ENCODE results near the gene C4orf50. TPM values are rescaled to one million over a fixed set of nuclear protein-coding genes. Genes with fewer than 3 reads are reported as not detected.

C4orf50 gene
- total RNA-seq, 1 experiment from 2014 or later, result 0.17 TPM

GRCh38 chr4:5897674-5898073 lies 120.6 kb downstream of the C4orf50 start:
- Histone ChIP-seq H2BK12ac (ENCODE audit: insufficient read length, low read depth, low read length) (no peak overlapping the region), H2AK5ac (ENCODE audit: insufficient read length, low read length) (no peak overlapping the region), H3K27ac (ENCODE audit: insufficient read length, low read depth, low read length) (no peak overlapping the region), H3K23ac (ENCODE audit: insufficient read length, low read depth, low read length) (no peak overlapping the region), H3K23me2 (ENCODE audit: insufficient read length, low read depth, low read length, poor library complexity, severe bottlenecking) (peaks cover 4% of the 10 kb centered on the region), H3K18ac (ENCODE audit: insufficient read length, low read depth, low read length) (no peak overlapping the region), H3K9ac (ENCODE audit: extremely low read depth, insufficient read length, low read length) (no peak overlapping the region), H3K56ac (ENCODE audit: insufficient read length, low read depth, low read length) (no peak overlapping the region), H2BK20ac (ENCODE audit: low read depth, low read length, poor library complexity, severe bottlenecking) (no peak overlapping the region), H3T11ph (ENCODE audit: low read length) (no peak overlapping the region), H4K20me1 (ENCODE audit: control insufficient read depth, insufficient read depth, insufficient read length) (no peaks in the 10 kb centered on the region), H3K4me1 (ENCODE audit: insufficient read depth, low read length) (peaks cover 4% of the 10 kb centered on the region; the same call in 1 of the 2 replicates), H2BK120ac (ENCODE audit: low read depth, low read length, poor library complexity, severe bottlenecking) (no peak overlapping the region), H3K4me2 (ENCODE audit: insufficient read depth, insufficient read length, low read length) (no peak overlapping the region), H3K4ac (ENCODE audit: low read depth, low read length) (no peak overlapping the region), H3K27me3 (ENCODE audit: insufficient read depth, low read length) (peaks cover 6% of the 10 kb centered on the region; the same call in 1 of the 2 replicates), H4K91ac (ENCODE audit: insufficient read length, low read depth, low read length) (no peak overlapping the region), H2BK5ac (ENCODE audit: insufficient read length, low read length) (no peak overlapping the region), H2BK15ac (ENCODE audit: low read depth, low read length) (no peak overlapping the region), H3K79me2 (ENCODE audit: insufficient read depth, low read length) (no peaks in the 10 kb centered on the region), H3K9me3 (ENCODE audit: control insufficient read depth, low read depth, low read length) (no peaks in the 10 kb centered on the region), H3K14ac (ENCODE audit: insufficient read depth, low read length) (no peak overlapping the region), H4K8ac (replicated peaks; ENCODE audit: insufficient read length, low read depth, low read length) (no peak overlapping the region), H3K79me1 (ENCODE audit: insufficient read depth, low read depth, low read length, poor library complexity, severe bottlenecking) (no peaks in the 10 kb centered on the region), H2AFZ (ENCODE audit: low read length) (no peak overlapping the region), H4K5ac (ENCODE audit: insufficient read length, low read depth, low read length) (no peak overlapping the region)
- WGBS (ENCODE audit: extremely low coverage, insufficient read length, low lambda C conversion rate), result no CpG with 5 or more reads among the region's 13 CpGs
- peaks cover 32 to 33% of the 10 kb centered on the region in 2 experiments for H3K4me1 Mint-ChIP-seq
- H3K9me3 Mint-ChIP-seq, result peaks cover 5 to 7% of the 10 kb centered on the region in 2 experiments
- H3K4me3 Mint-ChIP-seq, result no peak overlapping the region
- peaks cover 0 to 9% (median 3%) of the 10 kb centered on the region in 3 experiments; a peak in 4 of 7 replicates for H3K36me3 Mint-ChIP-seq (ENCODE audit: insufficient read depth in 1 of 3, low read depth in 3 of 3)
- TF ChIP-seq CTCF (conservative IDR thresholded peaks at IDR 0.05), result no peak
- peaks cover 94% of the 10 kb centered on the region for H3K27me3 Mint-ChIP-seq (ENCODE audit: low read depth)
- no peak for DNase-seq
- H3K27ac Mint-ChIP-seq, result no peak overlapping the region

All from H9 (cell line).